H9 (cell line): ENCODE results near the gene IRF2BPL. TPM values are rescaled to one million over a fixed set of nuclear protein-coding genes. Genes with fewer than 3 reads are reported as not detected.

Experiments
- DNase-seq: peaks from one replicate; pipeline ENCODE4 v3.0.0-alpha.2; 2017
- H2AFZ ChIP-seq: one replicate; pipeline ENCODE4 v1.6.1; 2013; ENCODE audit warnings: mild to moderate bottlenecking, low read length, control low read depth, moderate library complexity
- H2AK5ac ChIP-seq: 2 replicates; pipeline ENCODE4 v1.6.1; 2013; ENCODE audit warnings: low read length, control low read depth, mixed read lengths; ENCODE audit not compliant: insufficient read length
- H2BK120ac ChIP-seq: one replicate; pipeline ENCODE4 v1.6.1; 2013; ENCODE audit warnings: low read depth, mild to moderate bottlenecking, low read length, control low read depth, inconsistent platforms; ENCODE audit not compliant: poor library complexity, severe bottlenecking
- H2BK12ac ChIP-seq: 2 replicates; pipeline ENCODE4 v1.6.1; 2013; ENCODE audit warnings: low read length, control low read depth, mixed read lengths, low read depth; ENCODE audit not compliant: insufficient read length
- H2BK15ac ChIP-seq: 2 replicates; pipeline ENCODE4 v1.6.1; 2013; ENCODE audit warnings: low read depth, low read length, control low read depth
- H2BK20ac ChIP-seq: one replicate; pipeline ENCODE4 v1.6.1; 2013; ENCODE audit warnings: low read depth, mild to moderate bottlenecking, low read length, control low read depth, inconsistent platforms; ENCODE audit not compliant: poor library complexity, severe bottlenecking
- H2BK5ac ChIP-seq: 2 replicates; pipeline ENCODE4 v1.6.1; 2013; ENCODE audit warnings: low read length, control low read depth, mixed read lengths; ENCODE audit not compliant: insufficient read length
- H3K14ac ChIP-seq: 2 replicates; pipeline ENCODE4 v1.6.1; 2013; ENCODE audit warnings: low read length, control low read depth; ENCODE audit not compliant: insufficient read depth
- H3K18ac ChIP-seq: 2 replicates; pipeline ENCODE4 v1.6.1; 2013; ENCODE audit warnings: low read depth, mild to moderate bottlenecking, mixed read lengths, low read length, control low read depth; ENCODE audit not compliant: insufficient read length
- H3K23ac ChIP-seq: 2 replicates; pipeline ENCODE4 v1.6.1; 2013; ENCODE audit warnings: low read length, control low read depth, mixed read lengths, low read depth; ENCODE audit not compliant: insufficient read length
- H3K23me2 ChIP-seq: 2 replicates; pipeline ENCODE4 v1.6.1; 2013; ENCODE audit warnings: low read depth, mild to moderate bottlenecking, mixed read lengths, low read length, control low read depth; ENCODE audit not compliant: insufficient read length, poor library complexity, severe bottlenecking
- H3K27ac ChIP-seq: 2 replicates; pipeline ENCODE4 v1.5.1; 2013; ENCODE audit warnings: low read length, control low read depth, mixed read lengths, low read depth; ENCODE audit not compliant: insufficient read length
- H3K27me3 ChIP-seq: 2 replicates; pipeline ENCODE4 v1.6.1; 2013; ENCODE audit warnings: low read length, control low read depth, inconsistent platforms; ENCODE audit not compliant: insufficient read depth
- H3K4ac ChIP-seq: 2 replicates; pipeline ENCODE4 v1.6.1; 2013; ENCODE audit warnings: low read depth, mild to moderate bottlenecking, control low read depth, inconsistent platforms, low read length, moderate library complexity
- H3K4me1 ChIP-seq: 2 replicates; pipeline ENCODE4 v1.6.1; 2013; ENCODE audit warnings: low read length, control low read depth, inconsistent platforms; ENCODE audit not compliant: insufficient read depth
- H3K4me2 ChIP-seq: 2 replicates; pipeline ENCODE4 v1.6.1; 2013; ENCODE audit warnings: low read length, control low read depth, mixed read lengths; ENCODE audit not compliant: insufficient read length, insufficient read depth
- H3K56ac ChIP-seq: 2 replicates; pipeline ENCODE4 v1.6.1; 2013; ENCODE audit warnings: low read depth, mild to moderate bottlenecking, mixed read lengths, low read length, control low read depth; ENCODE audit not compliant: insufficient read length
- H3K79me1 ChIP-seq: 2 replicates; pipeline ENCODE4 v1.6.1; 2013; ENCODE audit warnings: low read depth, mild to moderate bottlenecking, moderate library complexity, low read length, control low read depth, inconsistent platforms; ENCODE audit not compliant: insufficient read depth, poor library complexity, severe bottlenecking
- H3K79me2 ChIP-seq: 2 replicates; pipeline ENCODE4 v1.6.1; 2013; ENCODE audit warnings: low read length, control low read depth, inconsistent platforms; ENCODE audit not compliant: insufficient read depth
- H3K9ac ChIP-seq: 2 replicates; pipeline ENCODE4 v1.6.1; 2013; ENCODE audit warnings: low read length, control low read depth, mixed read lengths; ENCODE audit not compliant: insufficient read length; ENCODE audit errors: extremely low read depth
- H3K9me3 ChIP-seq: one replicate; pipeline ENCODE4 v1.6.1; 2013; ENCODE audit warnings: low read depth, low read length, inconsistent platforms; ENCODE audit not compliant: control insufficient read depth
- H3T11ph ChIP-seq: one replicate; pipeline ENCODE4 v1.6.1; 2013; ENCODE audit warnings: mild to moderate bottlenecking, low read length, control low read depth, inconsistent platforms
- H4K20me1 ChIP-seq: one replicate; pipeline ENCODE4 v1.6.1; 2013; ENCODE audit not compliant: control insufficient read depth, insufficient read length, insufficient read depth
- H4K5ac ChIP-seq: 2 replicates; pipeline ENCODE4 v1.6.1; 2013; ENCODE audit warnings: low read depth, mild to moderate bottlenecking, mixed read lengths, low read length, control low read depth; ENCODE audit not compliant: insufficient read length
- H4K8ac ChIP-seq: replicated peaks from 2 replicates; pipeline ENCODE4 v1.6.1; 2013; ENCODE audit warnings: low read length, control low read depth, mixed read lengths, low read depth; ENCODE audit not compliant: insufficient read length
- H4K91ac ChIP-seq: 2 replicates; pipeline ENCODE4 v1.6.1; 2013; ENCODE audit warnings: low read depth, mild to moderate bottlenecking, moderate library complexity, mixed read lengths, low read length, control low read depth; ENCODE audit not compliant: insufficient read length
- H3K27ac Mint-ChIP-seq, 3 experiments: 2 replicates in 2 of 3; 3 replicates in 1 of 3; pipeline ENCODE4 v1.8.0; 2020 to 2021; ENCODE audit warnings: mixed read lengths in 3 of 3, mild to moderate bottlenecking in 1 of 3, moderate library complexity in 1 of 3
- H3K27me3 Mint-ChIP-seq: 2 replicates; pipeline ENCODE4 v1.8.0; 2021; ENCODE audit warnings: low read depth, mild to moderate bottlenecking, moderate library complexity, mixed read lengths
- H3K36me3 Mint-ChIP-seq, 3 experiments: 2 replicates in 2 of 3; 3 replicates in 1 of 3; pipeline ENCODE4 v1.8.0; 2020 to 2021; ENCODE audit warnings: low read depth in 3 of 3, mixed read lengths in 3 of 3; ENCODE audit not compliant: insufficient read depth in 1 of 3
- H3K4me1 Mint-ChIP-seq, 2 experiments: 2 replicates each; pipeline ENCODE4 v1.8.0; 2020; ENCODE audit warnings: mixed read lengths in 2 of 2
- H3K4me3 Mint-ChIP-seq, 2 experiments: 2 replicates in 1 of 2; 3 replicates in 1 of 2; pipeline ENCODE4 v1.8.0; 2020 to 2021; ENCODE audit warnings: mild to moderate bottlenecking in 2 of 2, mixed read lengths in 2 of 2, moderate library complexity in 1 of 2
- H3K9me3 Mint-ChIP-seq, 2 experiments: 2 replicates in 1 of 2; 3 replicates in 1 of 2; pipeline ENCODE4 v1.8.0; 2020; ENCODE audit warnings: mild to moderate bottlenecking in 2 of 2, mixed read lengths in 2 of 2, moderate library complexity in 1 of 2
- CTCF ChIP-seq: fragments of 200-600 bp; sonication (generic); conservative IDR thresholded peaks from 3 replicates; pipeline ENCODE4 v1.8.0; 2021; ENCODE audit warnings: antibody characterized with exemption, mild to moderate bottlenecking
- WGBS: extraction: QIAGEN DNeasy Blood & Tissue Kit; methylation state at CpG from one replicate; pipeline ENCODE4 v1.1.7; 2013; ENCODE audit warnings: missing lambda C conversion rate, low lambda C conversion rate, mixed read lengths; ENCODE audit not compliant: insufficient read length; ENCODE audit errors: extremely low coverage; 5-methylcytosine and 5-hydroxymethylcytosine counted together
- total RNA-seq: library from RNA; stranded (reverse); gene quantifications from 2 replicates; pipeline ENCODE4 v1.2.1, GENCODE V29; 2021

IRF2BPL gene
- total RNA-seq, 1 experiment from 2014 or later, result 59.0 TPM

GRCh38 chr14:77052281-77053044 is 24.0 kb upstream of the IRF2BPL start:
- H4K5ac ChIP-seq, result no peak overlapping the region
- H2BK12ac ChIP-seq, result no peak overlapping the region
- H2BK20ac ChIP-seq, result no peak overlapping the region
- H3K79me1 ChIP-seq, result no peaks in the 10 kb centered on the region
- Mint-ChIP-seq H3K9me3 (peaks cover 0 to 5% of the 10 kb centered on the region in 2 experiments), H3K36me3 (no peaks in the 10 kb centered on the region), H3K4me1 (peaks cover 6 to 13% of the 10 kb centered on the region in 2 experiments), H3K27ac (peak overlapping the region in 1 of 3 experiments; percentile 47; a peak in 1 of 7 replicates), H3K4me3 (no peak overlapping the region), H3K27me3 (peaks cover 6% of the 10 kb centered on the region)
- no peaks in the 10 kb centered on the region for H3K27me3 ChIP-seq
- no peak overlapping the region for H3T11ph ChIP-seq
- H2AFZ ChIP-seq, result no peak overlapping the region
- H3K4ac ChIP-seq, result no peak overlapping the region
- DNase-seq, result no peak
- no peaks in the 10 kb centered on the region for H3K79me2 ChIP-seq
- H4K8ac ChIP-seq, result no peak overlapping the region
- no peak overlapping the region for H3K18ac ChIP-seq
- H4K91ac ChIP-seq, result no peak overlapping the region
- no peak overlapping the region for H3K14ac ChIP-seq
- H3K23ac ChIP-seq, result no peak overlapping the region
- H4K20me1 ChIP-seq, result no peaks in the 10 kb centered on the region
- H3K9me3 ChIP-seq, result no peaks in the 10 kb centered on the region
- H2BK5ac ChIP-seq, result no peak overlapping the region
- no peak overlapping the region for H2AK5ac ChIP-seq
- H2BK120ac ChIP-seq, result no peak overlapping the region
- no peak for TF ChIP-seq CTCF
- no peak overlapping the region for H2BK15ac ChIP-seq
- no peak overlapping the region for H3K9ac ChIP-seq
- no peak overlapping the region for H3K4me2 ChIP-seq
- no CpG with 5 or more reads among the region's 8 CpGs for WGBS
- no peaks in the 10 kb centered on the region for H3K23me2 ChIP-seq
- H3K4me1 ChIP-seq, result no peaks in the 10 kb centered on the region
- H3K56ac ChIP-seq, result no peak overlapping the region
- no peak overlapping the region for H3K27ac ChIP-seq
